ENCODE data around the gene SLCO3A1. TPM values are rescaled to one million over a fixed set of nuclear protein-coding genes. Genes with fewer than 3 reads are reported as not detected.

The SLCO3A1 gene
- total RNA-seq, 1 experiment from 2014 or later = not detected

DNA sequence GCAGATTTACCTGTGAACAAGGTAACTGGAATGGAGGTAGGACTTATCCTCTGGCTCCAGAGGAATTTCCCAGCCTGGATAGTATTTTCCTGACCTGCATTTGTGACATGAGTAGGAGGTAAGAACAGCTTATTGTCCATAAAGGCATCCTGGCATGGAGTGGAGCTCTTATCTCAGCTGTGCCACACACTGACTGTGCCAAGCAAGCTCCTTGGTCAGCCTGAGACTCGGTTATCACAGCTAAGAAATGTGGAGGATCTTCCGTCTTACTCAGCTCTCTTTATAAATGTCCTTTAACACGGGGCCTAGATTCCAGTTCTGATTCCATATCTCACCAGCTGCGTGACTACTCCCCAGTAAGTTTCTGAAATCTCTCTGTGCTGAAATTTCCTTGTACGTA is 38.9 kb downstream of the SLCO3A1 start:
- Histone ChIP-seq H3K36me3 (no peaks in the 10 kb centered on the region), H3K9me3 (replicated peaks) (no peaks in the 10 kb centered on the region), H3K4me3 (no peak overlapping the region), H3K27me3 (replicated peaks) (no peaks in the 10 kb centered on the region), H3K4me1 (replicated peaks) (no peaks in the 10 kb centered on the region), H3K27ac (no peak overlapping the region)
- DNase-seq (ENCODE audit: low read depth in 1 of 2, low spot score in 2 of 2) = no peak

GRCh38 chr15:91894606-91895005 is 41.1 kb downstream of the SLCO3A1 start:
- H3K27ac ChIP-seq = no peak overlapping the region
- no peak overlapping the region for H3K4me3 ChIP-seq
- H3K4me1 ChIP-seq (replicated peaks) = no peaks in the 10 kb centered on the region
- DNase-seq (ENCODE audit: low read depth in 1 of 2, low spot score in 2 of 2) = no peak
- H3K36me3 ChIP-seq = no peaks in the 10 kb centered on the region
- no peaks in the 10 kb centered on the region for H3K9me3 ChIP-seq (replicated peaks)
- H3K27me3 ChIP-seq (replicated peaks) = no peaks in the 10 kb centered on the region

GRCh38 chr15:91895051-91895450 is 41.5 kb downstream of the SLCO3A1 start:
- H3K4me3 ChIP-seq = no peak overlapping the region
- H3K4me1 ChIP-seq (replicated peaks) = no peaks in the 10 kb centered on the region
- H3K36me3 ChIP-seq = no peaks in the 10 kb centered on the region
- no peak for DNase-seq (ENCODE audit: low read depth in 1 of 2, low spot score in 2 of 2)
- no peaks in the 10 kb centered on the region for H3K27me3 ChIP-seq (replicated peaks)
- H3K9me3 ChIP-seq (replicated peaks) = no peaks in the 10 kb centered on the region
- H3K27ac ChIP-seq = no peak overlapping the region

GRCh38 chr15:91896341-91897055 is 43.0 kb downstream of the SLCO3A1 start:
- no peaks in the 10 kb centered on the region for H3K36me3 ChIP-seq
- DNase-seq (ENCODE audit: low read depth in 1 of 2, low spot score in 2 of 2) = no peak
- H3K27ac ChIP-seq = no peak overlapping the region
- no peaks in the 10 kb centered on the region for H3K27me3 ChIP-seq (replicated peaks)
- H3K4me3 ChIP-seq = no peak overlapping the region
- H3K9me3 ChIP-seq (replicated peaks) = no peaks in the 10 kb centered on the region
- H3K4me1 ChIP-seq (replicated peaks) = no peaks in the 10 kb centered on the region

DNA sequence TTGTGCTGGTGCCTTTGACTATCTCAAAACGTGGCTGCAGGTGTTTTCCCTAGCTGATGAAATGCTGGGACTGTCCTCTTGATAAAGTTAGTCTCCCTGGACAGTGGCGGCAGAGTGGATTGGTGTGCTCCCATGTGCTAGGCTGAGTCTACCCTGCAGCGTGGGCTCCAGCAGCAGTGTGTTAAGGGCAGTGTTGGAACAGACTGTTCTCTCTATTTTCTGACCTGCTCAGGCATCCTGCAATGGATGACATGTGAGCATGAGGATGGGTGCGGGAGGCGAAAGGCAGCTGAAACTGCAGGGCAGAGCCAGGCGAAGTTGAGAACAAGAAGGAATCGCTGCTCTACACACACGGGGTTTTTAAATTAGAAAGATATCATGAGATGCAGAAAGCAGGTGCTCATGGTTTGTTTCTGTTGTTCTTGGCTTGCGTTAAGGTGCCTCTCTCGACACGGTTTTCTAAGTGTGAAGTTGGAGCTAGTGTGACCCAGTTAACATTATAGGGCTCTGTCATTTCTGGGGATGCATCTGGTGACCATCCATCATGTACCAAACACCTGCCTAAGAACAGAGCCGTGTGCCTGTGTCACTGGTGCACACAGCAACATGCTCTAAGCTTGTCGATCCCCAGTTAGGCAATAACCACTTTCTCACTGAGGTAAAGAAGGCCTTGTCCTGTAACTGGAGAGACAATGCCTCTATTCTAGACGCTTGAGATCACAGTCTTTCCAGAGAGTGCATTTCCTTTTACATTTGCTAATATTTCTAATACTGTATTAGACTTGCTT is 44.3 kb downstream of the SLCO3A1 start:
- Histone ChIP-seq H3K27ac (no peak overlapping the region), H3K36me3 (no peaks in the 10 kb centered on the region), H3K9me3 (replicated peaks) (no peaks in the 10 kb centered on the region; the same call in 1 of the 2 replicates), H3K27me3 (replicated peaks) (no peaks in the 10 kb centered on the region), H3K4me3 (no peak overlapping the region), H3K4me1 (replicated peaks) (no peaks in the 10 kb centered on the region)
- no peak for DNase-seq (ENCODE audit: low read depth in 1 of 2, low spot score in 2 of 2)

- Histone ChIP-seq H3K4me1 (replicated peaks) (no peaks in the 10 kb centered on the region), H3K27ac (no peak overlapping the region), H3K9me3 (replicated peaks) (no peaks in the 10 kb centered on the region; the same call in 1 of the 2 replicates), H3K27me3 (replicated peaks) (no peaks in the 10 kb centered on the region), H3K4me3 (no peak overlapping the region), H3K36me3 (no peaks in the 10 kb centered on the region)
- DNase-seq (ENCODE audit: low read depth in 1 of 2, low spot score in 2 of 2) = no peak
These were observed 45.3 kb downstream of the SLCO3A1 start for GRCh38 chr15:91898843-91899242.

GRCh38 chr15:91904942-91905341 is 51.4 kb downstream of the SLCO3A1 start:
- H3K27me3 ChIP-seq (replicated peaks) = no peaks in the 10 kb centered on the region
- H3K9me3 ChIP-seq (replicated peaks) = no peaks in the 10 kb centered on the region; the same call in 1 of the 2 replicates
- H3K4me1 ChIP-seq (replicated peaks) = no peaks in the 10 kb centered on the region
- H3K4me3 ChIP-seq = no peak overlapping the region
- no peaks in the 10 kb centered on the region for H3K36me3 ChIP-seq
- H3K27ac ChIP-seq = no peak overlapping the region
- no peak for DNase-seq (ENCODE audit: low read depth in 1 of 2, low spot score in 2 of 2)

GRCh38 chr15:91908391-91908790 is 54.9 kb downstream of the SLCO3A1 start:
- no peaks in the 10 kb centered on the region for H3K36me3 ChIP-seq
- H3K4me1 ChIP-seq (replicated peaks) = no peaks in the 10 kb centered on the region
- H3K27me3 ChIP-seq (replicated peaks) = no peaks in the 10 kb centered on the region
- no peaks in the 10 kb centered on the region for H3K9me3 ChIP-seq (replicated peaks)
- no peak overlapping the region for H3K27ac ChIP-seq
- DNase-seq (ENCODE audit: low read depth in 1 of 2, low spot score in 2 of 2) = no peak
- H3K4me3 ChIP-seq = no peak overlapping the region

- Histone ChIP-seq H3K36me3 (no peaks in the 10 kb centered on the region), H3K4me3 (no peak overlapping the region), H3K9me3 (replicated peaks) (no peaks in the 10 kb centered on the region), H3K4me1 (replicated peaks) (no peaks in the 10 kb centered on the region), H3K27ac (no peak overlapping the region), H3K27me3 (replicated peaks) (no peaks in the 10 kb centered on the region)
- DNase-seq (ENCODE audit: low read depth in 1 of 2, low spot score in 2 of 2) = no peak
These were observed 55.6 kb downstream of the SLCO3A1 start for GRCh38 chr15:91909111-91909510.

DNA sequence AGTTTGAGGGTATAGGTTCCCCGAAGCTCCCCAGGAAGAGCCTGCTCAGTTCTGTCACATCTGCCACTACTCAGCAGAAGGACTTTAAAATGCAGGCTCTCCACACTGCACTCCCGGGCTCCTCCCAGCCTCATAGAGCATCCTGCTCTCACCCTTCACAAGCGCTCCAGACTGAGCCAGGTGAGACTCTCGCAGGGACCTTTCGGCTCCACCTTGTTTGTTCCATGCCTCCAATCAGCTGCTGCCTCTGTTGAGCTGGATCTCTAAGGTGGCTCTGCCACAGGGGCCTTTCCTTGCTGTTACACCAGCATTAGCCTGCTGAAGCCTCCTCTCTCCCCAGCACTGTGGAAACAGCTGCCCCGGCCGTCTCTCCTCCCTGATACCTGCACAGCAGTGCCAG is 56.1 kb downstream of the SLCO3A1 start:
- Histone ChIP-seq H3K36me3 (no peaks in the 10 kb centered on the region), H3K9me3 (replicated peaks) (no peaks in the 10 kb centered on the region), H3K27ac (no peak overlapping the region), H3K4me3 (no peak overlapping the region), H3K4me1 (replicated peaks) (no peaks in the 10 kb centered on the region), H3K27me3 (replicated peaks) (no peaks in the 10 kb centered on the region)
- no peak for DNase-seq (ENCODE audit: low read depth in 1 of 2, low spot score in 2 of 2)

DNA sequence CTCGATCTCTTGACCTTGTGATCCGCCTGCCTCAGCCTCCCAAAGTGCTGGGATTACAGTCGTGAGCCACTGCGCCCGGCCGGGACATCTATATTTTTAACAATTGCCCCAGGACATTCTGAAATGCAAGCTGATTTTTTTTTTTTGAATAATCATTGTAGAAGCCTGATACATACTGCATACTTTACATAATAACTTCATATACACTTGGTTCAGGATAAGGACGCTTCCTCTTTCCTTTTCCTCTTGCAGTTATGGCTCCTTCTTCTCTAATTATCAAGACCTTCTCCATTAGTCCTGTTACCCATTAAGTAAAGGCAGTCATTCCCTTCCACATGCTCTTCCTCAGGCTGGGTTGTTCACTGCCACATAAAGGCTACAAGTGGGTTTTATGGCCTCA is 58.3 kb downstream of the SLCO3A1 start:
- Histone ChIP-seq H3K9me3 (replicated peaks) (no peaks in the 10 kb centered on the region), H3K4me1 (replicated peaks) (no peaks in the 10 kb centered on the region), H3K27ac (no peak overlapping the region), H3K27me3 (replicated peaks) (no peaks in the 10 kb centered on the region), H3K36me3 (no peaks in the 10 kb centered on the region), H3K4me3 (no peak overlapping the region)
- DNase-seq (ENCODE audit: low read depth in 1 of 2, low spot score in 2 of 2) = no peak

DNA sequence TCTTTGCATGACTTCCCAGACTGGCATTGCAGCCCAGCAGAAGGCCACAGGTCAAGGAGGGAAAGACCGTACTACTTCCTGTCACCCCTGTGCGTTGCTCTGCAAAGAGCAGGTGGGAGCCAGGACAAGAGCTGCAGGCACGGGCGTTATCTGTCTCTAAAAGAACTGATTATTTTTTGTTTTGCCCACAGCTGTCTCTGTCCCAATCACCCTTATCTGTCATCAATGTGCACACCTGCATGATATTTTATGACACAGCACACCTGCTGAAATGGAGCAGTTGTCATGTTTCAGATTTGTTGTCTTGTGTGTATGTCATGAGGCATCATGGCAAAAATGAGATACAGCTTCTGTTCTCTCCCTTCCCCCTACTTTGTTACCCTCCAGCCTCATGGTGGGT is 58.8 kb downstream of the SLCO3A1 start:
- H3K4me1 ChIP-seq (replicated peaks) = no peaks in the 10 kb centered on the region

GRCh38 chr15:91913560-91913959 is 60.1 kb downstream of the SLCO3A1 start:
- no peak for DNase-seq (ENCODE audit: low read depth in 1 of 2, low spot score in 2 of 2)
- Histone ChIP-seq H3K9me3 (replicated peaks) (no peaks in the 10 kb centered on the region), H3K36me3 (no peaks in the 10 kb centered on the region)

More for the DNA sequence above, 58.8 kb downstream of the SLCO3A1 start:
- DNase-seq (ENCODE audit: low read depth in 1 of 2, low spot score in 2 of 2) = no peak
- Histone ChIP-seq H3K27me3 (replicated peaks) (no peaks in the 10 kb centered on the region), H3K9me3 (replicated peaks) (no peaks in the 10 kb centered on the region), H3K27ac (no peak overlapping the region), H3K36me3 (no peaks in the 10 kb centered on the region), H3K4me3 (no peak overlapping the region)

DNA sequence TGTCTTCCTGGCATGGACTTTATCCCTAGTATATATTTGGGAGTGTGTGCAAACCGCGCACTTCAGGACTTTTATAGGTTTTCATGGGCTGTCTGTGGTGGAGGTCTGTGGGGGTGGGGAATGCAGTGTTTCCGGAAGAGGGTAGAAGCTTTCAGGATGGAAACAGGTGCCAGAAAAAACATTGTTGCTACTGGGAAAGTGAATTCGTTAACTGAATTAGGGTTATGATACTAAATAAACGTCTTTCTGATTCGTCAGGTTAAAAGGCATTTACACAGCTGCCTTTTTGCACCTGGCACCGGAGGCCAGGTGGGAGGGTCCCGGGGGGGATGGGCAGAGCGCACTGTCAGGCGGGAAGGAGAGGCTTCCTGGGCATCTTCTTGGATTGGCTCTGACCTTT is 62.1 kb downstream of the SLCO3A1 start:
- no peak for DNase-seq (ENCODE audit: low read depth in 1 of 2, low spot score in 2 of 2)
- Histone ChIP-seq H3K27ac (no peak overlapping the region), H3K9me3 (replicated peaks) (no peaks in the 10 kb centered on the region), H3K27me3 (replicated peaks) (no peaks in the 10 kb centered on the region), H3K4me1 (replicated peaks) (no peaks in the 10 kb centered on the region), H3K36me3 (no peaks in the 10 kb centered on the region), H3K4me3 (no peak overlapping the region)

More at GRCh38 chr15:91913560-91913959, 60.1 kb downstream of the SLCO3A1 start:
- H3K27ac ChIP-seq = no peak overlapping the region
- H3K4me3 ChIP-seq = no peak overlapping the region
- H3K27me3 ChIP-seq (replicated peaks) = no peaks in the 10 kb centered on the region
- no peaks in the 10 kb centered on the region for H3K4me1 ChIP-seq (replicated peaks)
